Brain microvascular endothelial cell (primary cell): ENCODE data around the gene ADCY6.
A peak's percentile ranks its signal among the peaks of the same experiment; 100 is the strongest.

Source experiments
- DNase-seq: peaks from one replicate; pipeline ENCODE4 v3.0.0-alpha.2; 2020
- H3K27ac ChIP-seq: fragments of 250-450 bp; sonication (Bioruptor Pico); 2 replicates; pipeline ENCODE4 v1.5.1; 2020; ENCODE audit warnings: mild to moderate bottlenecking, moderate library complexity
- H3K27me3 ChIP-seq: fragments of 250-450 bp; sonication (Bioruptor Pico); replicated peaks from 2 replicates; pipeline ENCODE4 v1.5.1; 2020; ENCODE audit warnings: mild to moderate bottlenecking
- H3K36me3 ChIP-seq: fragments of 250-450 bp; sonication (Bioruptor Pico); replicated peaks from 2 replicates; pipeline ENCODE4 v1.5.1; 2020; ENCODE audit warnings: mild to moderate bottlenecking
- H3K4me3 ChIP-seq: 2 replicates; pipeline ENCODE4 v1.5.1; 2011; ENCODE audit warnings: low read depth, mild to moderate bottlenecking, control low read depth, low read length, moderate library complexity
- CTCF ChIP-seq: IDR thresholded peaks from 2 replicates; pipeline ENCODE4 v1.5.1; 2011; ENCODE audit warnings: low read depth, mild to moderate bottlenecking, moderate library complexity, low read length, control low read depth, inconsistent platforms; ENCODE audit errors: missing control alignments
- in situ Hi-C: cut with HindIII; loops from 2 replicates; pipeline ENCODE4 v1.10.0; 2017; ENCODE audit warnings: low sequenced_read_pairs, low pct_ligation_motif_present

The ADCY6 gene

GRCh38 chr12:48779869-48780268, 9.0 kb downstream of the ADCY6 start:
- Histone ChIP-seq H3K27me3 (no peaks in the 10 kb centered on the region), H3K36me3 (peaks cover 18% of the 10 kb centered on the region), H3K27ac (peak overlapping the region; percentile 70), H3K4me3 (no peak overlapping the region)
- in situ Hi-C loops, result no loop called here
- peak; percentile 67 for DNase-seq
- no peak for TF ChIP-seq CTCF

- Histone ChIP-seq H3K36me3 (peaks cover 32% of the 10 kb centered on the region), H3K27ac (no peak overlapping the region), H3K4me3 (no peak overlapping the region), H3K27me3 (no peaks in the 10 kb centered on the region)
- TF ChIP-seq CTCF, result no peak
- in situ Hi-C loops, result no loop called here
- DNase-seq, result no peak
Observed at GRCh38 chr12:48777501-48778400, 11.1 kb downstream of the ADCY6 start.

GRCh38 chr12:48776956-48777355, 11.9 kb downstream of the ADCY6 start:
- DNase-seq, result no peak
- Histone ChIP-seq H3K4me3 (no peak overlapping the region), H3K27ac (no peak overlapping the region), H3K36me3 (peaks cover 28% of the 10 kb centered on the region), H3K27me3 (no peaks in the 10 kb centered on the region)
- in situ Hi-C loops, result no loop called here
- no peak for TF ChIP-seq CTCF

DNA sequence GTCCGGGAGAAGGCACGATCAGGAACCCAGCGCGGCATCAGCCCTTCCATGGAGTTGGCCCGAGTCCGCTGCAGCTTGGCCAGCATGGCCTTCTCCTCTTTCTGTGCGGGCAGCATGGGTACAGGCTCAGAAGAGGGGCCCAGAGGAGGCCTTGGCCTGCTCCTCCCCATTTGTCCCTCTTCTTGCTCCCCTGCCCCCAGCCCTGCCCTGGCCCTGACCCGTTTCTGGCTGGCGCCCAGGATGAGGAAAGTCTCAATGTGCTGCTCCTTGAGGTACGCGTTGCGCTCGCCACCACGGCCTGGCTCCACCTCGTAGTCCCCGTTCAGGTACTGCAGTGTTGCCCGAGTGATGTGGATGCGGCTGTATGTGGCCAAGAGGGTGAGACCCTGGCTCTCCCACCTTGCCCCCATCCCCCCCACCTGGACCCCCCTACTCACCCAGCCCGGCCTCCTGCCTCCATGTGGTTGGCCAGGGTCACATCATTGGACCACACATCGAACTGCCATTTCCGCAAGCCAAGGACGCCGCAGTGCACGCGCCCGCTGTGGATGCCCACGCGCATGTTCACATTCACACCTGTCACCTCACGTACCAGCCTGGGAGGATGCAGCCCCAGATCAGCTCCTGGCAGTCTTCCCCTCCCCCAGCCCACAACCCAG, 12.8 kb downstream of the ADCY6 start:
- Histone ChIP-seq H3K4me3 (no peak overlapping the region), H3K27ac (no peak overlapping the region), H3K27me3 (no peaks in the 10 kb centered on the region), H3K36me3 (peaks cover 36% of the 10 kb centered on the region)
- DNase-seq, result no peak
- no peak for TF ChIP-seq CTCF
- in situ Hi-C loops, result no loop called here

DNA sequence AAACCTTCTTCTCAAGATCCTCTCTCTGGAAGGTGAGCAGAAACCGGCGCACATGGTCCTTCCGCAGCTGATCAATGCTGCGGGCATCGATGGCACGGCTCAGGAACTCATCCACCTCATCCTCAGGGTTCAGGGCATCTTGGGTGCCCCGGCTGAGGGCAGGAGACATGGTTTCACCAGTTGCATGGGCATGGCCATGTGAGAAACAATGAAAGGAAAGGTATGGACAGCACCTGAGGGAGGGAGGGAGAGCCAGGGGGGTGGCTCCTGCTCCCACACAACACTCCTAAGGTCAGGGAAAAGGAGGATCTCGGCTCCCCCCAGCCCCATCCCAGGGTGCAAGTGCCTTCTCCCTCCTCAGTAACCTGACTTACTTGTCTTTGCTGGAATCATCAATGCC, 13.6 kb downstream of the ADCY6 start:
- no peaks in the 10 kb centered on the region for H3K27me3 ChIP-seq
- in situ Hi-C loops, result no loop called here
- TF ChIP-seq CTCF, result no peak
- no peak for DNase-seq
- H3K36me3 ChIP-seq, result peaks cover 42% of the 10 kb centered on the region
- no peak overlapping the region for H3K27ac ChIP-seq
- H3K4me3 ChIP-seq, result no peak overlapping the region
